HG03520 (cell line): ENCODE data around the gene TUBA8.
"Not testable (repeated sequence)": the region's sequence is repeated elsewhere in the genome, so short reads cannot be mapped to it uniquely, and the experiment has no call there.

Source experiments
- ATAC-seq: cut with Tn5 transposase; IDR thresholded peaks from one replicate; pipeline ENCODE4 v1.9.1; 2021; ENCODE audit warnings: mild to moderate bottlenecking, moderate library complexity; ENCODE audit not compliant: unreplicated experiment

TUBA8 gene

DNA sequence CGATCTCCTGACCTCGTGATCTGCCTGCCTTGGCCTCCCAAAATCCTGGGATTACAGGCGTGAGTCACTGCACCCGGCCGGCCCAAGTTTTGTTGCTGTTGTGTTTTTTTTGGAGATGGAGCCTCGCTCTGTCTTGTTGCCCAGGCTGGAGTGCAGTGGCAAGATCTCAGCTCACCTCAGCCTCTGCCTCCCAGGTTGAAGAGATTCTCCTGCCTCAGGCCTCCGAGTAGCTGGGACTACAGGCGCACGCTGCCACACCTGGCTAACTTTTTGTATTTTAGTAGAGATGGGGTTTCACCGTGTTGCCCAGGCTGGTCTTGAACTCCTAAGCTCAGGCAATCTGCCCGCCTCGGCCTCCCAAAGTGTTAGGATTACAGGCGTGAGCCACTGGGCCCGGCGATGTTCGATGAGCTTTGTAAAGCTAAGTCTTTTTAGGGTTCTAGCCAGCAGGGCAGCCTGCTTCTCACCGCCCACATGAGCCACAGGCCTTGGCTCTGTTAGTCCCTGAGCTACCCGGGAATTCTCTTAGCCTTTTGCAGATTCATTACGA is 12.9 kb downstream of the TUBA8 start:
- ATAC-seq = not testable (repeated sequence)

DNA sequence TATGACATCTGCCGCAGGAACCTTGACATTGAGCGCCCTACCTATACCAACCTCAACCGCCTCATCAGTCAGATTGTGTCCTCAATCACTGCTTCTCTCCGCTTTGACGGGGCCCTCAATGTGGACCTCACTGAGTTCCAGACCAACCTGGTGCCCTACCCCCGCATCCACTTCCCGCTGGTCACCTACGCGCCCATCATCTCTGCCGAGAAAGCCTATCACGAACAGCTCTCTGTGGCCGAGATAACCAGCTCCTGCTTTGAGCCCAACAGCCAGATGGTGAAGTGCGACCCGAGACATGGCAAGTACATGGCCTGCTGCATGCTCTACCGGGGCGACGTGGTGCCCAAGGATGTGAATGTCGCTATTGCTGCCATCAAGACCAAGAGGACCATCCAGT is 16.0 kb downstream of the TUBA8 start:
- no peak for ATAC-seq

DNA sequence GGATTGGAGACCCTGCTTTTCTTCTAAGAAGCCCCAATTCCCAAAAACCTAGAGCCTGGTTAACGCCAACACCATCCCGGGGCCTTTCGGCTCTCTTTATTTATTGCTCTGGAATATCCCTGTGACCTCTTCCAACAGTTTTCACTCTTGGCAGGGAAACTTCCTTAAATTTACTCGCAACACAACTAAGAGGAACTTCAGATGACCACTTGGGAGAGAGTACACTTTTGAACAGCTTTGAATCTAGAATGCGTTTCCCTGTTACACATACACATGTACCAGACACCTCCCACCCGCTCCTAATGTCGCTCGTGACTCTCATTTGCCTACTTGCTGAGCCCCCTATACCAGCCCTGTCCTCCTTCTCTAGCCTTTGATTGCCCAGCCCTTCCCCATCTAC is 19.4 kb downstream of the TUBA8 start:
- no peak for ATAC-seq

DNA sequence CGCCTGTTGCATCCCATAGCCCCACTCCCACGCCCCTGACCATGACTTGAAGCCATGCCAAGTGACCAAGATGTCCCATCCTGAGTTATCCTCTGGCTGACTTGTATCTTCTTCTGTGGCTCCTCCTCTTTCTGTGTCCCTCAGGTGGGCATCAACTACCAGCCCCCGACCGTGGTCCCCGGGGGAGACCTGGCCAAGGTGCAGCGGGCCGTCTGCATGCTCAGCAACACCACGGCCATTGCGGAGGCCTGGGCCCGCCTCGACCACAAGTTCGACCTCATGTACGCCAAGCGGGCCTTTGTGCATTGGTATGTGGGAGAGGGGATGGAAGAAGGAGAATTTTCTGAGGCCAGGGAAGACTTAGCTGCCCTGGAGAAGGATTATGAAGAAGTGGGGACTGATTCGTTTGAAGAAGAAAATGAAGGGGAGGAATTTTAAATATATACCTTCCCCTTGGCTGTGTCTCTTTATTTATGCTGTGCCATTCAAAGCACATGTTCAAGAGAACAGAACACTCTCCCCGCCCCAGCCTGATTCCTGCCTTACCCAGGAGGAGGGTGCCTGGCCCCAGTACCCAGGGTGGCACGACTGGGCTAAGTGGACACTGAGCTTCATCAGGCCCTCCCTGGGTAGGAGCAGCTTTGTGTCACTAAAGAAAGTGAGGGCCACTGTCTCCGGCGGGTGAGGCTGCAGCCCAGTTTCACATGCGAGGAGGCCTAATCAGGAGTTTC is 20.3 kb downstream of the TUBA8 start:
- no peak for ATAC-seq

DNA sequence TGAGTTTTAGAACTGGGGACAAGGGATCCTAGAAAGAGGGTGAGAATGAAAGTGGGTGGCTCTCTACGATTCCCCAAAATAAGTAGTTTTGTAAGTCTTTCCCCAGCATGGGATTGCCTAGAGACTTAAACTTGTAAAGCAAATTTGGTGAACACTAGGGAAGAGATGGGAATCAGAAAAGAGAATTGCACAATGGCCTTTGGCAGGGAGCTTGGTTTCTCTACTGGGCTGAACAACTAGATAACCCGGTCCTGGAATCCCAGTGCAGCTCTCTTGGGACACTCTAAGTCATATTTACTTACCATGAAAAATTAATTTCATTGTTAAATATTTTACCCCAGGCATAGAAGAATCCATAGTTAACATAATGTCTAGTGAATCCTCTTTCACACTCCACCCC is 22.8 kb downstream of the TUBA8 start:
- ATAC-seq = no peak

DNA sequence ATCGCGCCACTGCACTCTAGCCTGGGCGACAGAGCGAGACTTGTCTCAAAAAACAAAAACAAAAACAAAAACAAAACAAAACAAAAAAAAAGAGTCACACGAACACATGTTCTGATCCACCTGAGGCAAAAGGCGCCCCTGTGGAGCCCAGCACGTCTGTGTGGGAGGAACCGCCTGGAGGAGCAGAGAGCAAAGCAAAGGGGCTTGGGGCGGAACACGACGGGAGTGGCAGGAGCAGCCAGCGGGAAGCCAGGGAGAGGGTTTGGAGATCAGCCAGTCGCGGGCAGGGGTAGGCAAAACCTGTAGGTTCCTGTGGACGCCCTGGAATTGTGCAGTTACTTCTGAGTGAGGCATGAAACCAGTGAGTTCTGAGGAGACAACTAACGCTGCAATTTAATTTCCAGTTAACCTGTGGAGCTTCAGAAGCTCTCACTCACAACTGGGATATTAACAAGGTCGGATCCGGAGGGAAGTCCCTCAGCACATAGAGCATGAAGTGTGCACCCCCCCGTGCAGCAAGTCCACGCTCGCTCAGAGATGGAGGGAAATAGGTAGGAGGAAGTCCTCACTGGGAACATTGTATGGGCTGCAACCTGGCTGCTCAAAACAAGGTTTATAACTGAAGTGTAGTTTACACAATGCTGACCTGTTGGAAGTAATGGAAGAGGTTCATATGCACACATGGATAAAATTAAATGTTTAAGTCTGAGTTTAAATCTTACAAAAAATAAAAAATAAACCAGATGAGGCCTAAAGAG is 26.1 kb downstream of the TUBA8 start:
- ATAC-seq = no peak

DNA sequence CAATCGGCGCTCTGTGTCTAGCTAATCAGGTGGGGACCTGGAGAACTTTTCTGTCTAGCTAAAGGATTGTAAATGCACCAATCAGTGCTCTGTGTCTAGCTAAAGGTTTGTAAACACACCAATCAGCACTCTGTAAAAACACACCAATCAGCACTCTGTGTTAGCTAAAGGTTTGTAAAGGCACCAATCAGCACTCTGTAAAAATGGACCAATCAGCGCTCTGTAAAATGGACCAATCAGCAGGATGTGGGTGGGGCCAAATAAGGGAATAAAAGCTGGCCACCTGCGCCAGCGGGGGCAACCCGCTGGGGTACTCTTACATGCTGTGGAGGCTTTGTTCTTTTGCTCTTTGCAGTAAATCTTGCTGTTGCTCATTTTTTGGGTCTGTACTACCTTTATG is 30.4 kb downstream of the TUBA8 start:
- not testable (repeated sequence) for ATAC-seq

DNA sequence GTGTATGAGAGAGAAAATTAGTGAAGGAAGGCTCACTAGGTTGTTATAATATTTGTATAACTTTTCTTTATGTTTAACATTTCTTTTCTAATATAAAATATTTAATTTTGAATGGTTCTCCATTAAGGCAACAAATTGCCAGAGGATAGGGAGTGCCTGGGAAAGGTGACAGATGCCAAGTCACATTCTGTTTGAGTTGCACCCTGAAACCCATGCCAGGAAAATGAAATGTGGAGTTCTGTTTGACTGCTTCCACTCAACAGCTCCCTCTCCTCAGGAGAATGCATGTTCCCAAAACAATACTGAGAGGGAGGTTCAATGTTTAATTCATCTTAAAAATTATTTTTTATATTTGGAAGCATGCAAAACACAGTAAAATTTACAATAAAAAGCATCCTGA is 33.5 kb downstream of the TUBA8 start:
- no peak for ATAC-seq

DNA sequence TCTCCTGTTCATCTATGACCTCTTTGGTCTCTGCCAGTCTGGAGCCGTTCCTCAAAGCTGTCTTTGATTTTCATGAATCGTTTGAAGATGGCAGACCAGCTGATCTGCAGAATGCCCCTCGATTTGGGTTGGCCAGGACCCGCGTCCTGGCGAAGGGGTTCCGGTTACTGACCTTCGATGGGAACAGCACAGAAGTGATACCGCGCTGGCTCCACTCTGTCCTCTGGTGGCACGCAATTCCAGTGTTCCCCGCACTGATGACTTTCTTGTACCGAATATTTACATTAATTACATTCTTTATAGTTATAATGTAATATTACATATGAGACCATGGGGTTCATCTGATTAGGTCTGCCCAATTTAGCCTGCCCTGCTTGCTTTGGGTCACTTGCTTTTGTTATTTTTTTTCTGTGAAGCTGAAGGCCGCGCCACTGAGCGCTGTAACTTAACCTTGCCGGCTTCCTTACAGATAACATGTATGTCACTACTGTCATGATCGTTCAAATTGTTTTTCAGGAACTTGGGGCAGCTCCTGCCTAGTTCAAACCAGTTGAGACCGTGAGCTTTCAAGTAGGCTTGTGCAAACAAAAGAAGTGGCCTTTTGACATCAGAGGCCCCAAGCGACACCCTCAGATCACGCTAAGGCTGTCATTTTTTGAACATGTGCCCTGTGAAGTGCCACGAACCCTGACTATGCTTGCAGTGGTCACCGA is 35.2 kb downstream of the TUBA8 start:
- ATAC-seq = no peak

DNA sequence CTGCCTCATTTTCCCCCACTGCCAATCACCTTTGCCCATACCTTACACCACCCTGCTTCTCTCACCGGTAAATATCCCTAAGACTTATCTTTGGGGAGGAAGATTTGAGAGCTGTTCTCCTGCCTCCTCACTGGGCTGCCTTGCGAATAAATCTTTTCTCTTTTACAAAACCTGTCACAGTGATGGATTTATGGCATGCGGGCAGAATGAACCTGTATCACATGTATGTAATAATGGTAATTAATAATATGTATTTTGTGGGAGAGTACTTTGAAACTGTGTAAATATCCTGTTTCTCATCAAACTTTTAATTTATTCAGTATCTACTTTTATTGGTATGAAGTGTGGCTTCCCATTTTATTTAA is 35.8 kb downstream of the TUBA8 start:
- no peak for ATAC-seq

DNA sequence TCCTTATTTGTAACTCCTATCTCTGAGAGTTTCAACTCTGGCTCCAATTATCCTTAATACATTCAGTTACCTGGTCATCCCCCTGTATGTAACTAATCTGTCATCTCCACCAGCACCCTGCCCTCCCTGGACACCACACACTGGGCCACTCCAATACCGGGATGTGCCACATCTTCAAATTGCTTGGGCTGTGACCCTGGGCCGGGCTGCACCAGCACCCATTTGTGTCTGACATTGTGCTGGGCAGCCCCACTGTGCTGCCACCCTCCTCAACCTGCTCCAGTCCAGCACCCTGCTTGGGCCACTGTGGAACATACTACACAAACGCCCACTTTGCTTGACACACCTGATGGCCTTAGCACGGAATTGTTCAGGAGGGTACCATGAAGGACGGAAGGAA is 37.2 kb downstream of the TUBA8 start:
- ATAC-seq = no peak

DNA sequence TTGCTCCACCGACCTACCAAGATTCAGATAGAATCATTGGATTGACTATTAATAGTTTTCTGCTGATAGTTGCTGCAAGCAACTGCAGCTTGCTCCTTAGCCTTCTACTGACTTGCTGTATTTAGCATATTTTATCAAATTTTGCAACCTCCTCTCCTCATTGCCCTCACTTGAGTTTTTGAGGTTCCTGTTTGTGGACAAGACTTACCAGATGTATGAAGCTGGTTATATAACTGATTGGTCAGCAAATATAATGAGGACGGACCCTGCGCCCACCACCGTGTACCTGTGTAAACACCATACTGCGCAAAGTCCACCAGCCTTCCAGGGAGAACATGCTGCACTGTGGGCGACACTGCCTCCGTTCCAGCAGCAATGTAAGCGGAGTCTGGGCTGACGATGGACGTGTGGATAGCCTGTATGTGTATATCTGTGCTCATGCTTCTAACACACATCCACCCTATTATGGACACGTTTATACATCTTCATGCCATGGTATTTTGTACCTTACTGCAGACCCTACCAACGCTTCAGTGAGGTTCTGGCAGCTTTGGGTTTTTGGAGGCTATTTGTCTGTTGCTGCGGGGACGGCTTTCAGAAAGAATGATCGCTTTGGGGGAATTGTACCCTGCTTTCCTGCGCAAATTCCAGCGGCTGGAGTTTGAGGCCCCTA is 37.8 kb downstream of the TUBA8 start:
- no peak for ATAC-seq

DNA sequence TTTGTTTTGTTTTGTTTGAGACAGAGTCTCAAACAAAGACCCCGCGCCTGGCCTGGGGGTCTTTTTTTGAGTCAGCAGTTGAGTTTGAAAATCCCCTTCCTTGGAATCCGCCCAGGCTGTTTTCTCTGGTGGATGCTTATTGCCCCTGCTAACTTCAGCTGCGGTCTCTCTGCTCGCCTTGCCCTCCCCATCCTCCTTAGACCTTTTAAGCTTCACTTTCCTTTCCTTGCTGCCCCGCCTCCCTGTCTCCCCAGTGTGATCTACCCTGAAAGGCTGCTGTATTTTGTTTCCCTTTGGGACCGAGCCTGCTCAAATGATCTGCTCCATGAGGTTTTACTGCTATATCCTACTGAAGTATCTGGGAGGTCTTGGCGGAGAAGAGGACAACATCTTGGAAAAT is 41.9 kb downstream of the TUBA8 start:
- no peak for ATAC-seq

DNA sequence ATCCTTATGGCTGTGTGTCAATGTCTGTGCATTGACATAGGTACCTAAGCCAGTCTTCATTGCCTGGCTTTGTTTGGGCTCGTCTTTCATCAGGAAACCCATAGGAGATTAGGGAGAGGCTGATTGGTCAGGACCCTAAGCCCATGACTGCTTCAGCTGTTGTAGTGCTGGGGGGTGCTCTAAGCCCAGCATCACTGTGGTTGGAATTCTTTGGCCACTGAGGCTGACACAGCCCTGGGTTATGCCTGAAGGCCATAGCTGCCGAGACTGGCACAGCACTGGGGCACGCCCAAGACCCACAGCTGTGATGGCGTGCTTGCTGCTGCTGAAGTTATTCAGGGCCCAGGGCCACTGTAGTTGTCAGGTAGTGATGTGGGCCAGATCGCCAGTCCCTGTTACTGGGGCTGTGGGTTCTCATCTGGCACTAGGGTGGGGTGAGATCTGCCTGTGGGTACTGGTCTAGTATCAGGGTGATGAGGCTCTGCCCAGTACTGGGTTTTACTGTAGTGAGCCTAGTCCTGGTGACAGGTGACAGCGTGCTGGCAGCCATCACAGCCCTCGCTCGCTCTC is 44.3 kb downstream of the TUBA8 start:
- ATAC-seq = no peak

DNA sequence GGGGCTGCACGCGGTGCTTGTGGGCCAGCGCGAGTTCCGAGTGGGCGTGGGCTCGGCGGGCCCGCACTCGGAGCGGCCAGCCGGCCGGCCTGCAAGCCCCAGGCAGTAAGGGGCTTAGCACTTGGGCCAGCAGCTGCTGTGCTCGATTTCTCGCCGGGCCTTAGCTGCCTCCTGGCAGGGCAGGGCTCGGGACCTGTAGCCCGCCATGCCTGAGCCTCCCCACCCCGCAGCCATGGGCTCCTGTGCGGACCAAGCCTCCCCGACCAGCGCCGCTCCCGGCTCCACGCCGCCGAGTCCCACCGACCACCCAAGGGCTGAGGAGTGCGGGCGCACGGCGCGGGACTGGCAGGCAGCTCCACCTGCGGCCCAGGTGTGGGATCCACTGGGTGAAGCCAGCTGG is 44.9 kb downstream of the TUBA8 start:
- ATAC-seq = not testable (repeated sequence)

DNA sequence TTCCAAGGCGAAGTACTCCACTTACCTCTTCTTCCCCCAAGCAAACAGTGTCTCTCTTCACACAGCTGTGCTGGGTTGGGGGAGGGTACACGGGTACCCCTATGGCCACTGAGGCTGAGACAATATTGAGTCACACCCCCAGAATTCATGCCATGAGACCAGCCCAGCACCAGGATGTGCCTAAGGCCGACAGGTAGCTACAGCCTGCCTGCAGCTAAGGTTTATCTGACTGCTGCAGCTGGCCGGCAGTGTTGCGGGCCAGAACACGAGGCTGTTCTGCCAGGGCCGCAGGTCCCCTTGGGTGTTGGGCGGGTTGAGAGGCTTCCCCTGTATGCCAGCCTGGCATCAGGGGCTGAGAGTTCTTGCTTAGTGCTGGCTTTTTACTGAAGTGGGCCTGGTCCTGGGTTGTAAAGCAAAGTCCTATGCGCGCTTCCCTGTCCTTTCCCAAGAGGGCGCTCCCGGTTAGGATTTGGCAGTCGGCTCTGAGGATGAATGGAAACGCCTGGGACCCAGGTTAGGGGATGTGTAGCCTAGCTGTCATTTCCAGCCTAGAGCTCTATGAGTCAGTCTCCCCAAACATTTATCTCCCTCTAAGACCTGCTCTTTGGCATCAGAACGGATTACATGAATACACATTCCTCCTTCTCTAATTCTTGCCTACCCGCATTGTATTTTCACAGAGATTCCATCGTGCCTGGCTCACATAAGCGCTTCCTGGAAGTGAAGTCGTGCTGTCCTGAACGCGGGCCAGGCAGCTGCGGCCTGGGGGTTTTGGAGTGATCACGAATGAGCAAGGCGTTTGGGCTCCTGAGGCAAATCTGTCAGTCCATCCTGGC is 46.5 kb downstream of the TUBA8 start:
- ATAC-seq = no peak

DNA sequence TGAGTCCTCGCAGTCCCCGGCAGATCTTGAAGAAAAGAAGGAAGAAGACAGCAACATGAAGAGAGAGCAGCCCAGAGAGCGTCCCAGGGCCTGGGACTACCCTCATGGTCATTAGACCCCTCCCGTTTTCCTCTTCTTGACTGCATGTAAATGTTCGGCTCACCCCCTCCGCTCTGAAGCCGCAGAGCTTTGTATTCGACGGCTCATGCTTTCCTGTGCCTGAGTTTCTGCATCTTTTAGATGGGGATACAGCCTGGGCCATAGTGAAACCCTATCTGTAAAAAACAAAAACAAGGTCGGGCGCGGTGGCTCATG is 47.1 kb downstream of the TUBA8 start:
- no peak for ATAC-seq

DNA sequence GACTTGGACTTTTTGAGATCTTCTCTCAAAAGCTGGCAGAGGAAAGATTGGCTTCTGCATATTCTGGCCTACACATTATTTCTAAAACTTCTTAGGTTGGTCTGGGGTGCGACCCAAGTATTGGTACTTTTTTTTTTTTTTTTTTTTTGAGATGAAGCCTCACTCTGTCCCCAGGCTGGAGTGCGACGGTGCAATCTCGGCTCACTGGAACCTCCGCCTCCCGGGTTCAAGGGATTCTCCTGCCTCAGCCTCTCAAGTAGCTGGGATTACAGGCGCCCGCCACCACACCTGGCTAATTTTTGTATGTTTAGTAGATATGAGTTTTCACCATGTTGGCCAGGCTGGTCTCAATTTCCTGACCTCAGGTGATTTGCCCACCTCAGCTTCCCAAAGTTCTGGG is 50.0 kb downstream of the TUBA8 start:
- not testable (repeated sequence) for ATAC-seq

DNA sequence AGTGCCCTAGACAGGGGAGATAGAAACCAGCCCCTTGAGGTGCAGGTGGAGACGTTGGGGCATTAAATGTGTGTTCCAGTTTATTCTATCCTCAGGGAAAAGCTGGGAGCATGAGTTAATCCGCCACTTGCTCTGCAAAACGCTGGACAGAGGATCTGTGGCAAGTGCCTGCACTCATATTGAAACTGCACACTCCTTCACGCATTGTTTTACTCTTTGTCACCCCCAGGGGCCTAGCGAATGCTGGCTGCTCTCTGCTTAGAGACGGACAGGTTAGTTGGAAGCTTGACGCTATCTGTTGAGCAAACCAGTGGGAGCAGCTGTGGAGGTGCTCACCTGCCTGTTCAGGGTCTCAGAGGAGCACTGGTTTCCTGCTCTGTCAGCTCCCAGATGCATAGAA is 53.2 kb downstream of the TUBA8 start:
- ATAC-seq = not testable (repeated sequence)

DNA sequence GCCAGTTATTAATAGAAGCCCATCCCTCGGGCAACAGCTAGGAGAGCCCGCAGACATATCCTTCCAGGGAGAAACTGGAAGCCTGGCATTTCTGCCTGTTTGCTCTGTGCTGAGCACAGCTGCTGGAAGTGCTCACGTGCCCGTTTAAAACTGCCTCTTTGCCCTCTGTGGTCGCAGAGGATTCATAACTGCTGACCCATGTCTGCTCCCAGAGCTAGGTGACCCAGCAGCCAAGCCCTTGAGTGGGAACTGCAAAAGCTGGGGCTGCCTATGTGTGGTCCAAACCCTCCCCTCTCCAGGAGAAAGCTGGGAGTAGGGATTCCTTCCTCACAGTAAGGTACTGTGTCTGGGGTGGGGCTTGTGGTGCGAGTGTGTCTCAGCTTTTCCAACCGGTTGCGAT is 54.0 kb downstream of the TUBA8 start:
- ATAC-seq = not testable (repeated sequence)
